K562 treated with DMSO at 1 percent for 48 hours (cell line): ENCODE data around the gene LSM5. TPM values are rescaled to one million over a fixed set of nuclear protein-coding genes. Genes with fewer than 3 reads are reported as not detected.

Experiments used
- total RNA-seq: library from RNA; unstranded; fragments of 300-600 nt; gene quantifications from 2 replicates; pipeline ENCODE4 v1.2.3, GENCODE V29; 2022; ENCODE audit warnings: low replicate concordance; ENCODE audit errors: extremely low read depth

LSM5 gene
- total RNA-seq: not detected in 2 replicates

DNA sequence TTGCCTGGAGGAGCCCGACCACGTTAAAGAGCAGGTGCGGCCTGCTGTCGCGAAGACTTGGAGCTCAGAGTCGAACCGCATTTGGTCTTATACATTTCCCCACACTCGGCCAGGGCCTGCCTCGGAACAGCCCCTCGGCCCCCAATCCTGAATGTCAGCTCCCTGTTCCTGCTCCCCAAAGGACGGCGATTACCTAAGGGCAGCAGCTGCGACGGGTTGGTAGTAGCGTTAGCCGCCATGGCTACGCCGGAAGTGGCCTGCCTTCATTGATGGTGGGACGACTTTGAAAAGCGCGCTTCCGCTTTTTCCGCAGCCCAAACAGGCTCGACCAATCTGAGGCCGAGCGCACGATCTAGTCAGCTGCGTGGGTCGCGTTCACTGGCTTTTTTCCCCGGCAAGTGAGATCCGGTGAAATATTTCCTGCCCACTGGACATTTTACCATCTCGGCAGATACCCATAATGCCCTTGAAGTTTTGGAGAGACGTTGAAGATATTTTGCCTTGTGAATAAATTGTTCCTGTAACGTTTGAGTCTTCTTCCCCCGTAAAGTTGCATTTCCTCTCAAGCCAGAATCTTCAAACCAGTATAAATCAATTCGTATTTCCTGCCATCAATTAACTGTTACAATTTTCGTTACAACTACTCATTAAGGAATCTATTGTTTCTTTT lies at the start of gene LSM5:
Gene LSM5, minus strand, starts transcription at position 254 of the 670 bp plus-strand sequence. Its CDS starts 15 bp downstream, at position 239.

DNA sequence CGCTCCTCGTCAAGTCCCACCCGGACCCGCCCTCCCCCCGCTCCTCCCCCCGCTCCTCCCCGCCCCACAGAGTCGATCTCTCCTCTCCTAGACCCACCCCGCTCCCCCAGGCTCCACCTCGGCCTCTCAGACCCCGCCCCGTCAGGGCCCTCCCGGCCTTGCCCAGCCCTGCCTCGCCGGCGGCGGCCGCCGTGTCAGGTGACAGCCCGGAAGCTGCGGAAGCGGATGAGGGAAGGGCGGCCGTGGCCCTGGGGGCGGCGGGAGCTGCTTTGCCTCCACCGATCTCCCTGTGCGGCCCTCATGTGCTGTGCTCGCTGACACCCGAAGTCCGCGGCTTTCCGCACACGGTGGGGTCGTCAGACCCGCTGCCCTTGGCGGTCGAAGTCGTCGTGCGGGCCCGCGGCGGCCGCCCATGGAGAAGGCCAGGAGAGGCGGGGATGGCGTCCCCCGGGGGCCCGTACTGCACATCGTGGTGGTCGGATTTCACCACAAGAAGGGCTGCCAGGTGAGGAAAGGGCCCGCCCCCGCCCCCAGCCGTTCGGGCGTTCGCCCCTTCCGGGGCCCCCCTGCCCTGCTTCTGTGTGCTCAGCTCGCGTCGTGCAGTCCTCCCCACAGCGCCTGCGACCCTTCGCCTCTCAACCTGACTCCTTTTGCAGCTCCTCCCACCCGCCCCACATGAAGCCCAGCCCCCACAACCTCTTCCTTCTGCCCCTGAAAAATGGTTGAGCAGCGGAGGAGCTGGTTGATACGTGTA lies 5.3 kb upstream of the LSM5 start, which contains the start of gene AVL9:
Gene AVL9, plus strand, starts transcription at position 192 of the 754 bp plus-strand sequence. Its CDS starts 221 bp downstream, at position 413.

Other genes starting within 250 kb of the LSM5 start
- gene AVL9, start 5.1 kb upstream of the LSM5 start, total RNA-seq: not detected in 2 replicates